HFFc6 (cell line): ENCODE data around the gene SKI. TPM values are rescaled to one million over a fixed set of nuclear protein-coding genes. Genes with fewer than 3 reads are reported as not detected.

Experiments
- DNase-seq: peaks from one replicate; pipeline ENCODE4 v3.0.0-alpha.2; 2018
- H3K27ac Mint-ChIP-seq: 2 replicates; pipeline ENCODE4 v1.8.0; 2020; ENCODE audit warnings: mild to moderate bottlenecking, mixed read lengths
- H3K27me3 Mint-ChIP-seq: 2 replicates; pipeline ENCODE4 v1.8.0; 2021; ENCODE audit warnings: mild to moderate bottlenecking, moderate library complexity, mixed read lengths; ENCODE audit not compliant: insufficient read depth
- H3K36me3 Mint-ChIP-seq: 2 replicates; pipeline ENCODE4 v1.8.0; 2021; ENCODE audit warnings: low read depth, mixed read lengths
- H3K4me1 Mint-ChIP-seq: 2 replicates; pipeline ENCODE4 v1.8.0; 2020; ENCODE audit warnings: low read depth, mixed read lengths
- H3K4me3 Mint-ChIP-seq: 2 replicates; pipeline ENCODE4 v1.8.0; 2020; ENCODE audit warnings: mild to moderate bottlenecking, moderate library complexity, mixed read lengths
- H3K9me3 Mint-ChIP-seq: 2 replicates; pipeline ENCODE4 v1.8.0; 2020; ENCODE audit warnings: mild to moderate bottlenecking, mixed read lengths
- CTCF ChIP-seq: fragments of 200-600 bp; sonication (generic); IDR thresholded peaks from 2 replicates; pipeline ENCODE4 v1.5.0; 2021; ENCODE audit warnings: antibody characterized with exemption, mild to moderate bottlenecking
- total RNA-seq, 6 experiments: library from RNA; stranded (reverse); fragmentation: NEBNext Ultra II Directional; extraction: Animal tissue kit (Norgen Biotek cat#: 25700); gene quantifications; 2 replicates in 1 of 6; 3 replicates in 5 of 6; pipeline ENCODE4 v1.2.3, GENCODE V29; 2021

Gene SKI
- total RNA-seq, 6 experiments from 2014 or later: 63.7 to 76.6 (median 66.1) TPM

- Mint-ChIP-seq H3K27ac (no peak overlapping the region), H3K9me3 (no peaks in the 10 kb centered on the region), H3K36me3 (peaks cover 2% of the 10 kb centered on the region; the same call in 1 of the 2 replicates), H3K27me3 (peaks cover 9% of the 10 kb centered on the region), H3K4me3 (no peak overlapping the region), H3K4me1 (peaks cover 13% of the 10 kb centered on the region)
- TF ChIP-seq CTCF: no peak
- no peak for DNase-seq
Measured at GRCh38 chr1:2356911-2357845, 129.1 kb downstream of the SKI start.

- DNase-seq: no peak
- H3K4me3 Mint-ChIP-seq: no peak overlapping the region
- H3K27me3 Mint-ChIP-seq: peaks cover 4% of the 10 kb centered on the region
- peaks cover 5% of the 10 kb centered on the region; the same call in 1 of the 2 replicates for H3K9me3 Mint-ChIP-seq
- peaks cover 13% of the 10 kb centered on the region for H3K4me1 Mint-ChIP-seq
- H3K36me3 Mint-ChIP-seq: peaks cover 6% of the 10 kb centered on the region; the same call in 1 of the 2 replicates
- TF ChIP-seq CTCF: no peak
- no peak overlapping the region for H3K27ac Mint-ChIP-seq
Measured at GRCh38 chr1:2358072-2358471, 130.0 kb downstream of the SKI start.

GRCh38 chr1:2358651-2359640 lies 130.8 kb downstream of the SKI start:
- peaks cover 11% of the 10 kb centered on the region for H3K36me3 Mint-ChIP-seq
- H3K9me3 Mint-ChIP-seq: peaks cover 12% of the 10 kb centered on the region
- H3K4me1 Mint-ChIP-seq: peaks cover 13% of the 10 kb centered on the region
- H3K4me3 Mint-ChIP-seq: no peak overlapping the region
- no peak for TF ChIP-seq CTCF
- H3K27me3 Mint-ChIP-seq: peaks cover 1% of the 10 kb centered on the region
- no peak for DNase-seq
- no peak overlapping the region for H3K27ac Mint-ChIP-seq

Other genes with a start within 250 kb of the SKI start
- gene CFAP74, start 224.5 kb upstream of the SKI start, total RNA-seq: not detected
- not detected for gene GABRD, start 209.0 kb upstream of the SKI start, total RNA-seq
- 1 to 10 TPM in 2 of 6 experiments, under 1 TPM in 4; 0.55 to 1.4 (median 0.95) TPM for gene PRKCZ, start 177.9 kb upstream of the SKI start, total RNA-seq
- gene FAAP20, start 33.5 kb upstream of the SKI start, total RNA-seq: 10 to 100 TPM; 75.3 to 97.4 (median 82.7) TPM
- 1 to 10 TPM; 5.3 to 8.9 (median 6.9) TPM for gene MORN1, start 163.2 kb downstream of the SKI start, total RNA-seq
- 100 to 1,000 TPM; 254 to 303 (median 283) TPM for gene RER1, start 163.5 kb downstream of the SKI start, total RNA-seq
- 10 to 100 TPM; 25.4 to 29.8 (median 26.4) TPM for gene PEX10, start 184.2 kb downstream of the SKI start, total RNA-seq
- under 1 TPM in 5 of 6 experiments, not detected in 1; 0.09 to 0.34 (median 0.18) TPM for gene PLCH2, start 248.0 kb downstream of the SKI start, total RNA-seq